Dermis microvascular lymphatic vessel endothelial cell (primary cell): ENCODE results near the gene B4GALNT4. TPM values are rescaled to one million over a fixed set of nuclear protein-coding genes. Genes with fewer than 3 reads are reported as not detected.
"Not testable (repeated sequence)": the region's sequence is repeated elsewhere in the genome, so short reads cannot be mapped to it uniquely, and the experiment has no call there.

ENCODE experiments used
- DNase-seq, 2 donors: peaks; one replicate each; pipeline versions ENCODE4 v3.0.0 to v3.0.0-alpha.2; 2010; ENCODE audit warnings: low read depth in 2 of 2
- total RNA-seq: library from RNA; depleted of rRNA; stranded (reverse); fragments of >200 nt; gene quantifications from 2 replicates; pipeline ENCODE4 v1.2.1, GENCODE V29; 2014

B4GALNT4 gene
- total RNA-seq, 1 donor from 2014 or later = 0.51 TPM

GRCh38 chr11:406796-407650, 37.7 kb downstream of the B4GALNT4 start:
- peak; percentile 33 to 71 for DNase-seq

- DNase-seq = no peak
These were observed 38.4 kb downstream of the B4GALNT4 start for GRCh38 chr11:407651-408123.

GRCh38 chr11:408154-409007, 39.1 kb downstream of the B4GALNT4 start:
- DNase-seq = no peak

- no peak for DNase-seq
These were observed 39.8 kb downstream of the B4GALNT4 start for GRCh38 chr11:409008-409599.

- no peak for DNase-seq
These were observed 40.5 kb downstream of the B4GALNT4 start for GRCh38 chr11:409600-410483.

GRCh38 chr11:410711-411110, 41.4 kb downstream of the B4GALNT4 start:
- not testable (repeated sequence) for DNase-seq

- not testable (repeated sequence) for DNase-seq
These were observed 42.2 kb downstream of the B4GALNT4 start for GRCh38 chr11:411520-411919.

- DNase-seq = no peak
These were observed 43.4 kb downstream of the B4GALNT4 start for GRCh38 chr11:412641-413119.

- no peak for DNase-seq
These were observed 44.1 kb downstream of the B4GALNT4 start for GRCh38 chr11:413120-414081.

GRCh38 chr11:414318-414857, 45.1 kb downstream of the B4GALNT4 start:
- DNase-seq = no peak

- DNase-seq = no peak
These were observed 46.3 kb downstream of the B4GALNT4 start for GRCh38 chr11:415640-416041.

GRCh38 chr11:416051-416756, 46.9 kb downstream of the B4GALNT4 start:
- DNase-seq = no peak

GRCh38 chr11:416757-417621, 47.7 kb downstream of the B4GALNT4 start:
- peak in 1 of 2 donors; percentile 34 for DNase-seq

GRCh38 chr11:417652-418342, 48.5 kb downstream of the B4GALNT4 start:
- DNase-seq = no peak

GRCh38 chr11:418343-419247, 49.3 kb downstream of the B4GALNT4 start:
- DNase-seq = no peak
